GM12874 (cell line): Measurements from ENCODE around the gene PRORP.

ENCODE experiments used
- TF ChIP-seq, protein P1 (sequence below): IDR thresholded peaks from 2 replicates; pipeline ENCODE4 v1.5.1; 2011; ENCODE audit warnings: low read depth, mild to moderate bottlenecking, control low read depth, low read length, moderate library complexity; ENCODE audit not compliant: insufficient read depth

The PRORP gene

DNA sequence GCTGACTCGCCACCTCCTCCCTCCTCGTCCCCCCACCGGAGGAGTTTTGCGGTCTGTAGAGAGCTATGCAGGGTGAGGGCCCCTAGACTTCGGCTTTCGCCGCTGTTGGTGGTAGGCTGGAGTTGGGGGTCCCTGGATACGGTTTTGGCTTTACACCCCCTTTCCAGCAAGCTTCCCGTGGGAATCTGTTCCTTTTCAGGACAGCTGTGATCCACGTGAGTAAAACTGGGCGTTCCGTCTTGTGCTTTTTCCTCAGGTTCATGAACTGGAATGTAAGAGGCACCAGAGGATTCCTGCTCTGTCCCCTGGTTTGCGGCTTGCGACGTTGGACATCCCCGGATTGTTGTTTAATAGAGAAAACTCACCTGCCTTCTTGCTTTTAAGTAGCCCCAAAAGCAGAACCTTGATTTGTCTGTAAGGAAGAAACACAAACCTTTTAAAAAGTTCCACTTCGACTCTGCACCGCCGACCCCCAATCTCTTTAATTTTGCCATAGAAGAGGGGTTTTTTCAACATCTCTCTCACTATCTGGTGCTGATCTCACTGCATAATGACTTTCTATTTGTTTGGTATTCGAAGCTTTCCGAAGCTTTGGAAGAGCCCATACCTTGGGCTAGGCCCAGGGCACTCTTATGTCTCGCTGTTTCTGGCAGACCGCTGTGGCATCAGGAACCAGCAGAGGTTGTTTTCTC, 490 bp downstream of the PRORP start:
- TF ChIP-seq, protein P1, sequence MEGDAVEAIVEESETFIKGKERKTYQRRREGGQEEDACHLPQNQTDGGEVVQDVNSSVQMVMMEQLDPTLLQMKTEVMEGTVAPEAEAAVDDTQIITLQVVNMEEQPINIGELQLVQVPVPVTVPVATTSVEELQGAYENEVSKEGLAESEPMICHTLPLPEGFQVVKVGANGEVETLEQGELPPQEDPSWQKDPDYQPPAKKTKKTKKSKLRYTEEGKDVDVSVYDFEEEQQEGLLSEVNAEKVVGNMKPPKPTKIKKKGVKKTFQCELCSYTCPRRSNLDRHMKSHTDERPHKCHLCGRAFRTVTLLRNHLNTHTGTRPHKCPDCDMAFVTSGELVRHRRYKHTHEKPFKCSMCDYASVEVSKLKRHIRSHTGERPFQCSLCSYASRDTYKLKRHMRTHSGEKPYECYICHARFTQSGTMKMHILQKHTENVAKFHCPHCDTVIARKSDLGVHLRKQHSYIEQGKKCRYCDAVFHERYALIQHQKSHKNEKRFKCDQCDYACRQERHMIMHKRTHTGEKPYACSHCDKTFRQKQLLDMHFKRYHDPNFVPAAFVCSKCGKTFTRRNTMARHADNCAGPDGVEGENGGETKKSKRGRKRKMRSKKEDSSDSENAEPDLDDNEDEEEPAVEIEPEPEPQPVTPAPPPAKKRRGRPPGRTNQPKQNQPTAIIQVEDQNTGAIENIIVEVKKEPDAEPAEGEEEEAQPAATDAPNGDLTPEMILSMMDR: no peak

DNA sequence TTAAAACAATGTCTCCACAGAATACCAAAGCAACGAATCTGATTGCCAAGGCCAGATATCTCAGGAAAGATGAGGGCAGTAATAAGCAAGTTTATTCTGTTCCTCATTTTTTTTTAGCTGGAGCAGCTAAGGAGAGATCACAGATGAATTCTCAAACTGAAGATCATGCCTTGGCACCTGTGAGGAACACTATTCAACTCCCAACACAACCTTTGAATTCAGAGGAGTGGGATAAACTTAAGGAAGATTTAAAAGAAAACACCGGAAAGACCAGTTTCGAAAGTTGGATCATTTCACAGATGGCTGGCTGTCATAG, 994 bp downstream of the PRORP start:
- TF ChIP-seq, protein P1: no peak

DNA sequence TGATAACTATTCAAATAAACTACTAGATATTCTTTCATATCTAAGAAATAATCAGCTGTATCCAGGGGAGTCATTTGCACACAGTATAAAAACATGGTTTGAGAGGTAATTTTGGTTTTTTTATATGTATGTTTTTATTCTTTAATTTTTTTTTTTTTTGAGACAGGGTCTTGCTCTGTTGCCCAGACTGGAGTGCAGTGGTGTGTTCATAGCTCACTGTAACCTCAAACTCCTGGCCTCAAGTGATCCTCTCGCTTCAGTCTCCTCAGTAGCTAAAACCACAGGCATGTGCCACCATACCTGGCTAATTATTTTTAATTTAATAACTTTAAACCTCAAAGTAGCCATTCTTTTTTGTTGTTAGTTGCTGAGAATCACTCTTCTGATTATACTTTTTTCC, 1.8 kb downstream of the PRORP start:
- TF ChIP-seq, protein P1: no peak

DNA sequence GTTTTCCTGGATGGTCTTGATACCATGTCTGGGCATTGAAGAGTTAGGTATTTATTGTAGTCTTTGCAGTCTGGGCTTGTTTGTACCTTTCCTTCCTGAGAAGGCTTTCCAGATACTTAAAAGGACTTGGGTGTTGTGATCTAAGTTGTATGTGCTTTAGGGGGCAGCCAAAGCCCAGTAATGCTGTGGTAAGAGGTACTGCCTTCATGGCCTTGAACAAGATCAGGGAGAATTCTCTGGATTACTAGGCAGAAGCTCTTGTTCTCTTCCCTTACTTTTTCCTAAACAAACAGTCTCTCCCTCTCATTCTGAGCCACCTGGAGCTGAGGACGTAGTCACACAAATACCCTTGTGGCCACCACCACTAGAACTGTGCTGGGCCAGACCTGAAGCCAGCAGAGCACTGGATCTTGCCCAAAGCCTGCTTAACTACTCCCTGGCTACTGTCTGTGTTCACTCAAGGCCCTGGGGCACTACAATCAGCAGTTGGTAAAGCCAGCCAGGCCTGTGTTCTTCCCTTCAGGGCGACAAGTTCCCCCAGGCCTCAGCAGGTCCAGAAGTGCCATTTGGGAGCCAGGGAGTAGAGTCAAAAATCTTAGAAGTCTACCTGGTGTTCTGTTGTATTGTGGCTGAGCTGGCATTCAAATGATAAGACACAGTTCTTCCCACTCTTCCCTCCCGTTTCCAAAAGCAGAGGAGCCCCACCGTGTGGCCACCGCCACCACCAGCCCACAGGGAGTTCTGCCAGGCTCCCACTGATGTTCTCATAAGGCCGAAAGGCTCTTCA, 11.4 kb downstream of the PRORP start:
- TF ChIP-seq, protein P1: no peak

DNA sequence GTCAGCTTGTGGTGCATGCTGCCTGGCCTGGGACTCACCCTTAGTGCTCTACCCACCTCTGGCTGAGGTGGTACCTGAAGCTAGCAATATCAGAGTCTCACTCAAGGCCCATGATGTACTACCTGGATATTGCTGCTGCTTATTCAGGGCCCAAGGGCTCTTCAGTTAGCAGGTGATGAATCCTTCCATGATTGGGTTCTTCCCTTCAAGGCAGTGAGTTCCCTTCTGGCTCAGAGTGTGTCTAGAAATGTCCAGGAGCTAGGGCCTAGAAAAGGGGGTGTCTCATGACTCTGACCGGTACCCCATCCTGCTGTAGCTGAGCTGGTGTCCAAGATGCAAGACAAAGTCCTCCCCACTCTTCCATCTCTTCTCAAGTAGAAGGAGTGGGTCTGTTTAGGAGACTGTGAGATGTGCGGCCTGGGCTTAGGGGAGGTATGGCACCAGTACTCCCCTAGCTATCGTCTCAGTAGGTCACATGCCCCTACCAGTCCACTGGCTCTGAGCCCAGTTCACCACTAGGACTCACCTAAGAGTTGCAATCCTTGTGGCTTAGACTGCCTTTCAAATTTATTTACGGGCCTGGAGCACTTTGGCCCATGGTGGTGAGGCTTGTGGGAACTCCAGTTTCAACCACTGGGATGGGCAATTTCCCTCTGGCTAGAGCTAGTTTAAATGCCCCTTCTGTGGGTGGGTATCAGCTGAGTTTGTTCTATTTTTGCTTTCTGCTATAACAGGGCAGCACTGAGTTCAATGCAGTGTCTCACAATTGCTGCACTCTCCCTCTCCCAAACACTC, 12.2 kb downstream of the PRORP start:
- TF ChIP-seq, protein P1: no peak

DNA sequence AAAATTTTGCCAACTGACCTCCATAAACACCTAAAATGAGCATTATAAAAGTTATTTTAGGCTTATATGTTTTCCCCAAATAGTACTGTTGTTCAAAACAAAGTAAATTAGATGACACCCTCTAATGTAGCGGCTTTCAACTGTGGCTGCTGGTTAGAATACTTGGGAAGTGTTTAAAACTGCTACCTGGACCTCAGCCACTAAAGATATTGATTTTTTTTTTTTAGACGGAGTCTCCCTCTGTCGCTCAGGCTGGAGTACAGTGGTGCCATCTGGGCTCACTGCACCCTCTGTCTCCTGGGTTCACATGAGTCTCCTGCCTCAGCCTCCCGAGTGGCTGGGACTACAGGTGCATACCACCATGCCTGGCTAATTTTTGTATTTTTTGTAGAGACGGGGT, 16.2 kb downstream of the PRORP start:
- TF ChIP-seq, protein P1: no peak

DNA sequence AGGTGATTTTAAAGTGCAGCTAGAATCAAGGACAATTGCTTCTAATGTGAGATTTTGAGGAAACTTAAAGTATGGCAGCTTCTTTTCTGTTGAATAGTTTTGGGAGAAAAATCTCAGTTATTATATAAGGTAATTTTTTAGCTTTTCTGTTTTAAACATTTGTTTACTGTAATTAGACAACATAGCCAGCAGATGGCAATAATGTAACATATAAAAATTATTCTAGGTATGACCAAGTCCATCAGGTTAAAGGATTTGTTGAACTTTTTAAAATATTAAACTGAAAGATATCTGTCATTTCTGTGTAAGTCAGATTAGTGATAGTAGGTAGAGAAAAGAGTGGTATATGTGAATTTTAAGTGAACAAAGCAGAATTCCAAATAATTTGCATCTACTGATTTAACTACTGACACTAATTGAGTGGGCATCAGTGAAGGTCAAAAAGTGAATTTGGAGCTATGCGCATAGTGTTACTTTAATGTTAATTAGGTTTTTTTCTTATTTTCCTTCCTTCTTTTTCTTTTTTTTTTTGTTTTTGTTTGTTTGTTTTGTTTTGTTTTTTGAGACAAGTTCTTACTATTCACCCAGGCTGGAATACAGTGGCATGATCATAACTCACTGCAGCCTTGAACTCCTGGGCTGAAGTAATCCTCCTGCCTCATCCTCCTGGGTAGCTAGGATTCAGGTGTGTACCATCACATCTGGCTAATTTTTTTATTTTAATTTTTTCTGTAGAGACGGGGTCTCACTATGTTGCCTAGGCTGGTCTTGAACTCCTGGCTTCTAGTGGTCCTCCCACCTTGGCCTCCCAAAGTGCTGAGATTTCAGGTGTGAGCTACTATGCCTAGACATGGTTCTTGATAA, 18.6 kb downstream of the PRORP start:
- TF ChIP-seq, protein P1: no peak
